H9 (cell line): ENCODE measurements around the gene SULT1A2. TPM values are rescaled to one million over a fixed set of nuclear protein-coding genes. Genes with fewer than 3 reads are reported as not detected.

Source experiments
- DNase-seq: peaks from one replicate; pipeline ENCODE4 v3.0.0-alpha.2; 2017
- H2AFZ ChIP-seq: one replicate; pipeline ENCODE4 v1.6.1; 2013; ENCODE audit warnings: mild to moderate bottlenecking, low read length, control low read depth, moderate library complexity
- H2AK5ac ChIP-seq: 2 replicates; pipeline ENCODE4 v1.6.1; 2013; ENCODE audit warnings: low read length, control low read depth, mixed read lengths; ENCODE audit not compliant: insufficient read length
- H2BK120ac ChIP-seq: one replicate; pipeline ENCODE4 v1.6.1; 2013; ENCODE audit warnings: low read depth, mild to moderate bottlenecking, low read length, control low read depth, inconsistent platforms; ENCODE audit not compliant: poor library complexity, severe bottlenecking
- H2BK12ac ChIP-seq: 2 replicates; pipeline ENCODE4 v1.6.1; 2013; ENCODE audit warnings: low read length, control low read depth, mixed read lengths, low read depth; ENCODE audit not compliant: insufficient read length
- H2BK15ac ChIP-seq: 2 replicates; pipeline ENCODE4 v1.6.1; 2013; ENCODE audit warnings: low read depth, low read length, control low read depth
- H2BK20ac ChIP-seq: one replicate; pipeline ENCODE4 v1.6.1; 2013; ENCODE audit warnings: low read depth, mild to moderate bottlenecking, low read length, control low read depth, inconsistent platforms; ENCODE audit not compliant: poor library complexity, severe bottlenecking
- H2BK5ac ChIP-seq: 2 replicates; pipeline ENCODE4 v1.6.1; 2013; ENCODE audit warnings: low read length, control low read depth, mixed read lengths; ENCODE audit not compliant: insufficient read length
- H3K14ac ChIP-seq: 2 replicates; pipeline ENCODE4 v1.6.1; 2013; ENCODE audit warnings: low read length, control low read depth; ENCODE audit not compliant: insufficient read depth
- H3K18ac ChIP-seq: 2 replicates; pipeline ENCODE4 v1.6.1; 2013; ENCODE audit warnings: low read depth, mild to moderate bottlenecking, mixed read lengths, low read length, control low read depth; ENCODE audit not compliant: insufficient read length
- H3K23ac ChIP-seq: 2 replicates; pipeline ENCODE4 v1.6.1; 2013; ENCODE audit warnings: low read length, control low read depth, mixed read lengths, low read depth; ENCODE audit not compliant: insufficient read length
- H3K23me2 ChIP-seq: 2 replicates; pipeline ENCODE4 v1.6.1; 2013; ENCODE audit warnings: low read depth, mild to moderate bottlenecking, mixed read lengths, low read length, control low read depth; ENCODE audit not compliant: insufficient read length, poor library complexity, severe bottlenecking
- H3K27ac ChIP-seq: 2 replicates; pipeline ENCODE4 v1.5.1; 2013; ENCODE audit warnings: low read length, control low read depth, mixed read lengths, low read depth; ENCODE audit not compliant: insufficient read length
- H3K27me3 ChIP-seq: 2 replicates; pipeline ENCODE4 v1.6.1; 2013; ENCODE audit warnings: low read length, control low read depth, inconsistent platforms; ENCODE audit not compliant: insufficient read depth
- H3K4ac ChIP-seq: 2 replicates; pipeline ENCODE4 v1.6.1; 2013; ENCODE audit warnings: low read depth, mild to moderate bottlenecking, control low read depth, inconsistent platforms, low read length, moderate library complexity
- H3K4me1 ChIP-seq: 2 replicates; pipeline ENCODE4 v1.6.1; 2013; ENCODE audit warnings: low read length, control low read depth, inconsistent platforms; ENCODE audit not compliant: insufficient read depth
- H3K4me2 ChIP-seq: 2 replicates; pipeline ENCODE4 v1.6.1; 2013; ENCODE audit warnings: low read length, control low read depth, mixed read lengths; ENCODE audit not compliant: insufficient read length, insufficient read depth
- H3K56ac ChIP-seq: 2 replicates; pipeline ENCODE4 v1.6.1; 2013; ENCODE audit warnings: low read depth, mild to moderate bottlenecking, mixed read lengths, low read length, control low read depth; ENCODE audit not compliant: insufficient read length
- H3K79me1 ChIP-seq: 2 replicates; pipeline ENCODE4 v1.6.1; 2013; ENCODE audit warnings: low read depth, mild to moderate bottlenecking, moderate library complexity, low read length, control low read depth, inconsistent platforms; ENCODE audit not compliant: insufficient read depth, poor library complexity, severe bottlenecking
- H3K79me2 ChIP-seq: 2 replicates; pipeline ENCODE4 v1.6.1; 2013; ENCODE audit warnings: low read length, control low read depth, inconsistent platforms; ENCODE audit not compliant: insufficient read depth
- H3K9ac ChIP-seq: 2 replicates; pipeline ENCODE4 v1.6.1; 2013; ENCODE audit warnings: low read length, control low read depth, mixed read lengths; ENCODE audit not compliant: insufficient read length; ENCODE audit errors: extremely low read depth
- H3K9me3 ChIP-seq: one replicate; pipeline ENCODE4 v1.6.1; 2013; ENCODE audit warnings: low read depth, low read length, inconsistent platforms; ENCODE audit not compliant: control insufficient read depth
- H3T11ph ChIP-seq: one replicate; pipeline ENCODE4 v1.6.1; 2013; ENCODE audit warnings: mild to moderate bottlenecking, low read length, control low read depth, inconsistent platforms
- H4K20me1 ChIP-seq: one replicate; pipeline ENCODE4 v1.6.1; 2013; ENCODE audit not compliant: control insufficient read depth, insufficient read length, insufficient read depth
- H4K5ac ChIP-seq: 2 replicates; pipeline ENCODE4 v1.6.1; 2013; ENCODE audit warnings: low read depth, mild to moderate bottlenecking, mixed read lengths, low read length, control low read depth; ENCODE audit not compliant: insufficient read length
- H4K8ac ChIP-seq: replicated peaks from 2 replicates; pipeline ENCODE4 v1.6.1; 2013; ENCODE audit warnings: low read length, control low read depth, mixed read lengths, low read depth; ENCODE audit not compliant: insufficient read length
- H4K91ac ChIP-seq: 2 replicates; pipeline ENCODE4 v1.6.1; 2013; ENCODE audit warnings: low read depth, mild to moderate bottlenecking, moderate library complexity, mixed read lengths, low read length, control low read depth; ENCODE audit not compliant: insufficient read length
- H3K27ac Mint-ChIP-seq, 3 experiments: 2 replicates in 2 of 3; 3 replicates in 1 of 3; pipeline ENCODE4 v1.8.0; 2020 to 2021; ENCODE audit warnings: mixed read lengths in 3 of 3, mild to moderate bottlenecking in 1 of 3, moderate library complexity in 1 of 3
- H3K27me3 Mint-ChIP-seq: 2 replicates; pipeline ENCODE4 v1.8.0; 2021; ENCODE audit warnings: low read depth, mild to moderate bottlenecking, moderate library complexity, mixed read lengths
- H3K36me3 Mint-ChIP-seq, 3 experiments: 2 replicates in 2 of 3; 3 replicates in 1 of 3; pipeline ENCODE4 v1.8.0; 2020 to 2021; ENCODE audit warnings: low read depth in 3 of 3, mixed read lengths in 3 of 3; ENCODE audit not compliant: insufficient read depth in 1 of 3
- H3K4me1 Mint-ChIP-seq, 2 experiments: 2 replicates each; pipeline ENCODE4 v1.8.0; 2020; ENCODE audit warnings: mixed read lengths in 2 of 2
- H3K4me3 Mint-ChIP-seq, 2 experiments: 2 replicates in 1 of 2; 3 replicates in 1 of 2; pipeline ENCODE4 v1.8.0; 2020 to 2021; ENCODE audit warnings: mild to moderate bottlenecking in 2 of 2, mixed read lengths in 2 of 2, moderate library complexity in 1 of 2
- H3K9me3 Mint-ChIP-seq, 2 experiments: 2 replicates in 1 of 2; 3 replicates in 1 of 2; pipeline ENCODE4 v1.8.0; 2020; ENCODE audit warnings: mild to moderate bottlenecking in 2 of 2, mixed read lengths in 2 of 2, moderate library complexity in 1 of 2
- CTCF ChIP-seq: fragments of 200-600 bp; sonication (generic); conservative IDR thresholded peaks from 3 replicates; pipeline ENCODE4 v1.8.0; 2021; ENCODE audit warnings: antibody characterized with exemption, mild to moderate bottlenecking
- WGBS: extraction: QIAGEN DNeasy Blood & Tissue Kit; methylation state at CpG from one replicate; pipeline ENCODE4 v1.1.7; 2013; ENCODE audit warnings: missing lambda C conversion rate, low lambda C conversion rate, mixed read lengths; ENCODE audit not compliant: insufficient read length; ENCODE audit errors: extremely low coverage; 5-methylcytosine and 5-hydroxymethylcytosine counted together
- total RNA-seq: library from RNA; stranded (reverse); gene quantifications from 2 replicates; pipeline ENCODE4 v1.2.1, GENCODE V29; 2021

Gene SULT1A2
- total RNA-seq, 1 experiment from 2014 or later, result 0.66 TPM

DNA sequence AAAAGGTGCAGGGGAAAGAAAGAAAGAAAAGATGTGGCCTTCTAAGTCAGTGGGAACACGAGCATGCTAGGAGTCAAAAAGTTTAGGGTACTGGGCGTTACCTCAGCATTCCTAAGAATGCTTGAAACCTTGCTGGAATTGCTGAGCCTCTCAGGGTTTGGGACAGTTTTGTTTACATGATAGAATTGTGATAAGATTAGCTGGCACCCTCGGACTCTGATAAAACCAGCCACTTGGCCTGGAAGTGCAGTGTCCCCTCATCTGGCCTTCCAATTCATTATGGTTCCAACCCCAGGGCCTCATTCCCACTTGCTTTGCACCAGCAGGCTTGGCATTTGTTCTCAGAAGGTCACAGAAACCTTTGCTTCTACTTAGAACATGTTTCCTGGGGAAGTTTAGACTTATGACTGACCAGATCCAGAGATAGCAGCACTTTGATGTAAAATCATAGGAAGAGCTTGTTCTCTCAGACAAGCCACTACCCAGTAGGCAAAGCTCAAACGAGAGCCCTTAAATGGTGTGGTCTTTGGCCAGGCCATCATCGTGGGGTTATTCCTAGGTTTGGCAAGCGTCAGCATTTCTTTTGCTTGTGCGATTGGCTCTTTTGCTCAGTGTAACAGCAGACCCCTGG lies 35.2 kb downstream of the SULT1A2 start:
- H2AK5ac ChIP-seq, result no peak overlapping the region
- no peak overlapping the region for H3K4ac ChIP-seq
- H3K4me1 Mint-ChIP-seq, result no peaks in the 10 kb centered on the region
- no peaks in the 10 kb centered on the region for H3K27me3 ChIP-seq
- H3K27ac Mint-ChIP-seq, result no peak overlapping the region
- H3K56ac ChIP-seq, result no peak overlapping the region
- no peak overlapping the region for H4K8ac ChIP-seq
- H2BK5ac ChIP-seq, result no peak overlapping the region
- H4K91ac ChIP-seq, result no peak overlapping the region
- no peak overlapping the region for H4K5ac ChIP-seq
- no peaks in the 10 kb centered on the region for H3K4me1 ChIP-seq
- no peak overlapping the region for H2BK15ac ChIP-seq
- no peak for DNase-seq
- no CpG with 5 or more reads among the region's 7 CpGs for WGBS
- no peaks in the 10 kb centered on the region for H3K23me2 ChIP-seq
- H3K9me3 Mint-ChIP-seq, result peaks cover 9 to 12% of the 10 kb centered on the region in 2 experiments
- H3K4me3 Mint-ChIP-seq, result no peak overlapping the region
- H3K79me2 ChIP-seq, result no peaks in the 10 kb centered on the region
- H3K9ac ChIP-seq, result no peak overlapping the region
- peaks cover 20 to 31% (median 31%) of the 10 kb centered on the region in 3 experiments for H3K36me3 Mint-ChIP-seq
- H4K20me1 ChIP-seq, result no peaks in the 10 kb centered on the region
- H3K18ac ChIP-seq, result no peak overlapping the region
- no peak overlapping the region for H3K27ac ChIP-seq
- no peak for TF ChIP-seq CTCF
- no peak overlapping the region for H2BK12ac ChIP-seq
- H2BK20ac ChIP-seq, result no peak overlapping the region
- H3K4me2 ChIP-seq, result no peak overlapping the region
- H2AFZ ChIP-seq, result no peak overlapping the region
- peaks cover 3% of the 10 kb centered on the region for H3K79me1 ChIP-seq
- no peak overlapping the region for H3K23ac ChIP-seq
- no peaks in the 10 kb centered on the region for H3K27me3 Mint-ChIP-seq
- H3K9me3 ChIP-seq, result peaks cover 4% of the 10 kb centered on the region
- no peak overlapping the region for H2BK120ac ChIP-seq
- H3K14ac ChIP-seq, result no peak overlapping the region
- H3T11ph ChIP-seq, result no peak overlapping the region
